G401.6 (cell line): ENCODE data around the gene THOC6.

Experiments
- FAIRE-seq: peaks from 2 replicates; lab custom pipeline; 2012; peaks lifted over from hg19 to GRCh38; lab: Jason Lieb, UNC

Gene THOC6

GRCh38 chr16:2991566-2992261, 32.1 kb upstream of the THOC6 start:
- no peak for FAIRE-seq

DNA sequence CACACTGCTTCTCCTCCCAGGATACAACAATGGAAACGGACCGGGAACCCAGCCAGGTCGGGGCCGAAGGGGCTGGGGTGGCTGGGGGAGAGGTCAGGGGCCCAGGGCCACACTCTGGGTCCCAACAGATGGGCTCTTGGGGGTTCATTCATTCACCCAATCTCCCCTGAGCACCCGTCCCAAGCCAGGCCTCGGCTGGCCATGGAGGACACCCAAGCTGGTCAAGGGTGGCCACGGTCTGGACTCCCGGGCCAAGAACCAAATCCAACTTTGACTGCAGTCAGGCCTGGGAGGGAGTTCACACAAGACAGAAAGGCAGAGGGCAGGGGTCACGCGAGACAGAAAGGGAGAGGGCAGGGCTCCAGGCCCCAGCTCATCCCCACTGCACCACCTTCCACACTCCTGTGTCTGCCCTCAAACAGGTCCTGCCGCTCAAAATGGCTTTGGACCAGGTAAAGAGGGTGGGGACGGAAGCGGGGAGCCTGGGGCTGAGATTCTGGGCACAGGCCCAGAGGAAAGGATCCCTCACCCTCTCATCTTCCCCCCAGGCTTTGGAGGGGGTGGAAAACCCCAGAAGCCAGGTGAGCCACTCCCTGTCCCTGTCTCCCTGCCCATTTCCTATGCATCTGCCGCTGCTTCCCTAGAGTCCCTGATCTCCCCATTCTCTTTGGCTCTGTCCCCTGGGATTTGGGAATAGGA, 31.3 kb upstream of the THOC6 start:
- no peak for FAIRE-seq

DNA sequence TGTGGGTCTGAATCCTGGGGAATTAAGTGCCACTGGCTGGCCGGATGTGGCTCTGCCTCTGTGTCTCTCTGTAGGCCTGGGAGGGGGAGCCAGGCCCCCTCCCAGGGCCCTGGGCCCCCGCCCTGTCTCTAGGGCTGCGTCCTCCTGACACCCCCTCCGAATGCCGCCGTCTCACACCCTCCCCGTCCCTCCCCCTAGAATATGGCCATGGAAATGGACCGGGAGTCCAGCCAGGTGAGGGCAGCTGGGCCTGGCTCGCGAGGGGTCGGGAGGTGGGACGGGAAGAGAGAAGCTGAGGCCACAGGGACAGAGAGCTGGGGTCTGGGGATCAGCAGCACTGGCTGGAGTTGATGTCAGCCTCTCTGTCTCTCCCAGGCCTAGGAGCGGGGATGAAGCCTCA, 27.5 kb upstream of the THOC6 start:
- FAIRE-seq = no peak

- FAIRE-seq = no peak
Measured at GRCh38 chr16:2999929-3000328, 23.9 kb upstream of the THOC6 start.

DNA sequence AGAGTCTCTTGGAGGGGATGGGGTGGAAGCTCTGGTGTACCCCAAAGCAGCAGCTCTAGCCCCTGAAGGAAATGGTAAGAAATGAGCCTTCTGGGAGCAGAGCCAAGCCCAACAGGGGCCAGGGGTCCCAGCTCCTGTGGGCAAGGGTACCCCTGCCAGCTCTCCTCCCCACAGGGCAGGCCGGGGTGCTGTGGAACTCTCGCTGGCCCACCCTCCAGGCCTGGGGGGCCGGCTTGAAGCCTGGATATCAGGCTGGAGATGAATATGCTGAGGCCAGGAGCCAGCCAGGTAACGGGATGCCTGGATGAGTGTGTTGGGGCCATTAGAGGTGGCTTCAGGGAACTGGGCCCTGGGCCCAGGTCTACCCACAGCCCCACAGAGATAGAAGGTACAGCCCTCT, 23.3 kb upstream of the THOC6 start:
- no peak for FAIRE-seq

- no peak for FAIRE-seq
Measured at GRCh38 chr16:3001316-3001715, 22.5 kb upstream of the THOC6 start.

- peak; percentile 98 for FAIRE-seq
Measured at GRCh38 chr16:3003582-3004270, 20.1 kb upstream of the THOC6 start.

DNA sequence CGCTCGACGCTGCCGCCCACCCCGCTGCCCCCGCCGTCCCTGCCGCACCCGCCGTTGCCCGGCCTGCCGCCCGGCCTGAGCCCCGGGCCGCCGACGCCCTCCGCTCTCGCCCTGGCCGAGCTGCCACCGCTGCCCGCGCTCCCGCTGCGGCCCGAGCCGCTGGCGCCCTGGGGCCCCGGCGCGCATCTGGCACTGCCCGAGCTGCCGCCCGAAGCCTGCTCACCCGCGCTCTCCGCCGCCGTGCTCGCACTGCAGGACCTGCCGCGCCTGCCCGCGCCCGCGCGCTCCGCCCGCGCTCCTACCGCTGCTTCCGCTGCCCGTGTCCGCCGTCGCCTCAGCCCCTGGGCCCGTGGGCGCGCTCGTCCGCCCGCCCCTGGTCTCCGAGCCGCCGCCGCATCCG, 19.5 kb upstream of the THOC6 start:
- no peak for FAIRE-seq

DNA sequence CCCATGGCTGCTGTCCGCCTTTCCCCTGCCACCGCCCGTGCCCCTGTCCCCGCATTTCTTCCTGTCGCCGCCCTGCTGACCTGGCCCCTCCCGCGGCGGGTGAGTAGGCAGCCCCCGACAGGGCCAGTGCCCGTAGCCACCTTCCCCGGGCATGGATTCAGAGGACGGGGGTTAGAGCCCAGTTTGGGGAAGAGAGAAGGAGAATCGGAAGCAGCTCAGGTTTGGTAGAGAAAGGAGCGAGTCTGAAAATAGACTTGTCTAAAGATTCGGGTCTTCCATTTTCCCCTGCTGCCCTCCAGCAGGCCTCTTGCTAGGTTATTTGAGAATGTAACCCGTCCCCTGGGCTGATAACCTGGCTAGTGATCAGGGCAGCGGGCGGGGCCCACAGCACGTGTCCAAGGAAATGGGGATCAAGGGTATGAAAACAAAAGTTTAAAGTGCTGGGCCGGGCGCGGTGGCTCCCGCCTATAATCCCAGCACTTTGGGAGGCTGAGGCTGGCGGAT, 19.0 kb upstream of the THOC6 start:
- no peak for FAIRE-seq

DNA sequence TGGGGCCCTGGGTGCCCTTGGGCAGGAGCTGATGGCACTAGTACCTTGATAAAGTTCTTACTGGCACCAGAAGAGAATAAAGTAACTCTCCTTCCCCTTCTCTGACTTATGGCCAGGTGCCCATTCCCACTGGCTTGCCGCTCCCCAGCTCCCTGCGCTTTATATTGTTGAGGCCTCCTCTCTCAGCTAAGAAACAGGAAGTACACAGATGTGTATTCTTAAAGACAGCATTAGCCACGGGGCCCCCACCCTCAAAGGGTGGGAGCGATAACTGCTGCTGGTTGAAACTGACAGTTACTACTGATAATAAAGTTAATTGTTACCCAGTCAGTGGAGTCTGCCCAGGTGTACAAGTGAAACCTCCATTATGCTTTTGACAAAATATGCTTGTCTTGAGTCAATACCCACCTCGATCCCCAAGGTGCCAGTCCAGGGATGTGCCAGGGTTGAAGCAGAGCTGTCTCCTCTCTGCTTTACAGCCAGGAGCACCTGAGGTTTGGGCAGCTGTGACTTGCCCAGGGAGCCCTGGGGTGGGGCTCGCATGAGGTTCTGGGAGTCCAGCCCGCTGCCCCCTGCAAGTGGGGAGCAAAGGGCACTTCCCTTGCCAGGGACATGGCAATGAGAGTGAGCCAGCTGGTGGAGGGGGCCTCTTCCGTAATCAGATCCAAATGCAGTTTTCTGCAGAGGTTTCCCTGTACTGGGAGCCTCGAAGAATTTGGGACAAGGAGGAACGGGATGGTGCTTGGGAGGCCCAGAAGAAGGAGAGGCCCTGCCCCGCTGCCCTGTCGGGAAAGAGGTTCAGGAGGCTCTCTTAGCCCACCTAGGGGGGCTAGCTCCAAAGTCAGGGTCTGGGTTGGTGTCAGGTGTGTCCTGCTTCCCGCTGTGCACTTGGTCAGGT, 16.5 kb upstream of the THOC6 start:
- no peak for FAIRE-seq

DNA sequence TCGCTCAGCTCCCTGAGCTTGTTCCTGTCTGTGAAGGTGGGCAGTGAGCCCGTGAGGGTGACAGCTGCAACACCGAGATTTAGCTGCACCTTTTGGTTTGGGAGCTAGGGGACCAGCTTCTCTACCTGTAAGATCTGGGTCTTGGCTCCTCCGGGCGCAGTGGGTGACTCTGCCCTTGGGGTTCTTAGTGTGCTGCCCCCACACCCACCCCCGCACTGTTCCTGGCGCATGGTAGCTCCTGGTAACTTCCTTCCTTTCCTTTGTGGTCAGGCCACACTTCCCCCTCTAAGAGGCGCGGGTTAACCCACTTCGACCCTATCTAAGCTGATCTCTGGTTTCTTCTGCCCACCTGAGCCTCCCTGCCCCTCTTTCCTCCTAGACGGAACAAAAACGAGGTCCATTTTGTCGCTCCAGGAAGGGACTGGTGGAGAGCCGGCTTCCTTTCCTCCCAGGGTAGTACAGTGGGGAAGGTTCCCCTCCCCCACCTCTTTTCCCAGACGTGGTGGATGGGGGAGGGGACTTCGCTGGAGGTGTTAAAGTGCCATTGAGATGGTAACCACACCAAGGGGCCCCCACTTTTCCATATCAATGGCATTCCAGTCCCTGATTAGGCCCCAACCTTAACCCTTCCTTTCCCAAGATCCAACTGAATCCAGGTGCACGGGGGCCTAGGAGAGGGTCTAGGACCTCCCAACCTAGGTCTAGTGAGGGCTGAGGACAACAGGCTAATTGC, 15.7 kb upstream of the THOC6 start:
- FAIRE-seq = no peak

DNA sequence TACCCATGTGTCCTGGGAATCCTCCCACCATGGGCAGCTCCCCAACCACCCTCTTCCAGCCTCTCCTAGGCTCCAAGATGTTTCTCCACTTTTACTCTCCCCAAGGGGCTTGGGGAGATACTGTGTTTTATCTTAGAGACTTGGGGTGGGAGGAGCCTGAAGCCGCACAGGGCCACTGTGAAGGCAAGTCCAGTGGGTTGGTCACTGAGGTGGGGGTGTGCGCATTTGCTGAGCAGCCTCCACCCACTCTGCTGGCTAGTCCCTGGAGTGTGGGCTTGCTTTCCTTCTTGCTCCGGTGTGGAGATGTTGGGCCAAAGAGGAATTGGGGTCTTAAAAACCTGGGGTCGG, 15.2 kb upstream of the THOC6 start:
- no peak for FAIRE-seq

DNA sequence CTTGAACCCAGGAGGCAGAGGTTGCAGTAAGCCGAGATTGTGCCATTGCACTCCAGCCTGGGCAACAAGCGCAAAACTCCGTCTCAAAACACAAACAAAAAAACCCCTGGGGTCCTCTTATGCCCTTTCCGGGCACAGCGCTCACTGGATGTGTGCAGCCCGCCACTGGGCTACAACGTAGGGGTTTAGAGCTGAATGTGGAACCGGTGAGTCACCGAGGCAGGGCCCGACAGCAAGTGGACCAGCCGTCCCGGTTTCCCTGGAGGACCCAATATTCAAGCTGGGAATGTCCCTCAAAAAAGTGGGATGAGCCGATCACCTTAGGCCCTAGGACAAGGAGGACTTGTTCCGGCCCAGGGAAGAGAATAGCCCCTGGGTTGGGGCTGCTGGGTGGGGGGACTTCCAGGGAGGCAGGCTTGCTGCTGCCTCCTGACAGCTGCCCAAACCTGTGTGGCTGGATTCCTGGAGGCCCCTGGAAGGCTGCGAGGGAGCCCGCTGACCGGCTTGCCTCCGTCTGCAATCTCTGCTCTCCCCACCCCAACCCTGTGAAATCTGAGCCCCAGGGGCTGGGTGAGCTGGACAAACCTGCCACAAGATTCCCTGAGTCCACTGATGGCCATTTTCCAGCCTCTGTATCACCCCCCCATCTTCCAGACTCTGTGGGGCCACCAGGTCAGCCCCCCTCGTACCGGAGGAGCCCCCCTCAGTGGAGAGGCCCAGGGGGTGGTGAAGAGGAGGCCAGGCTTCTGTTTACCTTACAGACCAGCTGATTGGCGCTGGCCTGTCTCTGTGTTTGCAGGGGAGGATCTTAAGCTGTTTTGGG, 14.1 kb upstream of the THOC6 start:
- no peak for FAIRE-seq

DNA sequence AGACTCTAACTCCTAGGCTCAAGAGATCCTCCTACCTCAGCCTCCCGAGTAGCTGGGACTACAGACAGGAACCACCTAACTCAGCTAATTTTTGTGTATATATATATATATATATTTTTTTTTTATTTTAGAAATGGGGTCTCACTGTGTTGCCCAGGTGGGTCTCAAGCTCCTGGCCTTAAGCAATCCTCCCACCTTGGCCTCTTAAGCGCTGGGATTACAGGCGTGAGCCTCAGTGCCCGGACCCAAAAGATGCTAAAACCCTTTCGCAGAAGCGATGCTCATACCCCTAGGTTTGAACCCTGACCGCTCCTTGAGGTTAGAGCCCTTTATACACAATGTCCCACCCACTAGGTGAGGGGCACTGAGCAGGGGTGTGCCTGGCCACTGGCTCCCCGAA, 13.3 kb upstream of the THOC6 start:
- FAIRE-seq = no peak

GRCh38 chr16:3012246-3012645, 11.6 kb upstream of the THOC6 start:
- no peak for FAIRE-seq

DNA sequence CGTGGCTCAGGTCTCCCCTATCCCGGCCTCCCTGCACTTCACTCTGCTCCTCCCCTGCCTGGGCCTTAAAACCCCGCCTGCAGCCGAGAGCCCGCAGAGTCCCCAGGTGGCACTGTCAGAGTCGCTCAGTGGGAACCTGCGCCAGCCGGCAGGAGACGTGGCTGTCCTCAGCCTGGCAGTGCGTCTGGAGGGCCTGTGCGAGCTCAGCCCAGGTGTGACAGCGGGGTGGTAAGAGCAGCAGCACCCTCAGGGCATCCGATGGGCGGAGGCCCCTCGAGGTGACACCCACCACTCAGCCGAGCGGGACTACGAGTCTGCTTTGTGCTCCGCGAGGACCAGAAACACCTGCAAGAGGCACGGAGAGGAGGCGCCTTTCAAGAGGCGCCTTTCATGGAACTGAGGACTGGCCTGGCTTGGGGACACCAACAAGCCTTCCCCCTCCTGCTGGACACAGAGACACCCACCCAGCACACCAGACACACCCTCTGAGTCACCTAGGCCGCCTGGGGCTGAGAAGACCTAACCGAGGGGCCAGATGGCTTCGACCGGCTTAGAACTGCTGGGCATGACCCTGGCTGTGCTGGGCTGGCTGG, 10.9 kb upstream of the THOC6 start, which contains the start of gene CLDN9:
TSS of gene CLDN9 (plus strand) at position 96 of the 593 bp plus-strand sequence. CDS start at position 536, 440 bp downstream.
- FAIRE-seq = no peak

GRCh38 chr16:3013491-3013951, 10.3 kb upstream of the THOC6 start:
- no peak for FAIRE-seq

DNA sequence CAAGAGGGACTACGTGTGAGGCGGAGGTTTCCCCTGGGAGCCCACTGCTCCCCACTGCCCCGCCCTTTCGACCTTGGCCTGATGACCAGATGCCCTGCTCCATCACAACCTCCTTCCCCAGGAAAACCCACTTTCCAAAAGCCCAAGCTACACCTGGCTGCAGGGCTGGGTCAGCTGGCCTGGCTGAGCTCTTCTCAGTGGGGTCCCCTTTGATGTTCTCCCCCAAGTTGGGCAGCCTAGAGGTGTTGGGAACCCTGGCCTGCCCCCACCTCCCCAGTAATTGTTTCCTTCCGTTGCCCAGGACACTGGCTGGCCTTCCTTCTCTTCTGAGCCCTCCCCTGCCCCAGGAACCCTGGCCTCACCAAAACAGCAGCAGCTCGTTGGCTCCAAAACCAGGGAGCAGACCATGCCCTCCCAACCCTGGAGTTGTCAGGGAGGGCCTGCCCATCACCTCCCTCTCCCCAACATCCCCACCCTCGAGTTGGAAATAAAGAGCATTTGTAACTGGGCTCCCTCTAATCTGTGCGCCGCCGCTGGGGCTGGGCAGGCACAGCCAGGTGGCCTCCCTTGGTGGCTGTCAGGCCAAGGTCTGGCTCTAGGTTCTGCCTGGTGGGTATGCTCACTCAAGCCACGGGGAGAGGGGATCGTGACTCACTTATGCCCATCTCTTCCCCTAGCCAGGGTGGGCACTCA, 9.7 kb upstream of the THOC6 start:
- FAIRE-seq = no peak

DNA sequence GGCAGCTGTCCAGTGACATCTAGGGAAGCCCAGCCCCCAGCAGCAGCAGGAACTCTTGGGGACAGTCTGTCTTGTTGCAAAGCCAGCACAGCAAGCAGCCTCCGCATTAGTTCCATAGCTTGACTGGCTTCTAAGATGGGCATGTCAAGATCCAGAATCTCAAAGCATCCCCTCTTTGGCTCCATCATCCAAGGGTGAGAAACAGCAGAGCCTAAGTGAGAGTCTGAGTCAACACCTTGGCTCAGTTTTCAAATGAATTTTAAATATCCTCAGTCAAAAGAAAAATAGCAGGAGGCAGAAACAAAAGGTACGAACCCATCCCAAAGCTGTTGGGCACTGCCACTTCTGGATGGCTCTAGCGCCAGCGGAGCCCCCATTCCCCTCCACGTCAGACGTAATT, 8.9 kb upstream of the THOC6 start:
- peak; percentile 77 for FAIRE-seq
